Calu3 (cell line): ENCODE measurements around the gene RPTOR. TPM values are rescaled to one million over a fixed set of nuclear protein-coding genes. Genes with fewer than 3 reads are reported as not detected.

Experiments
- BruUV-seq: library from RNA; stranded (reverse); fragments of 400-500 nt; replicated peaks from 2 replicates; lab custom pipeline; 2021; lab: Mats Ljungman, UMichigan
- CTCF ChIA-PET: fragments of 300-600 bp; sonication (Branson Sonifier 250); formaldehyde crosslinking; loops from one replicate; lab custom pipeline; 2022; ENCODE audit warnings: antibody characterized with exemption; lab: Charles Lee
- DNase-seq: peaks from one replicate; pipeline ENCODE4 v3.0.0; 2022
- H3K27ac Mint-ChIP-seq: one replicate; pipeline ENCODE4 v1.8.0; 2022; ENCODE audit warnings: mixed read lengths; ENCODE audit not compliant: unreplicated experiment
- H3K27me3 Mint-ChIP-seq: one replicate; pipeline ENCODE4 v1.8.0; 2022; ENCODE audit warnings: mixed read lengths; ENCODE audit not compliant: unreplicated experiment
- H3K36me3 Mint-ChIP-seq: one replicate; pipeline ENCODE4 v1.8.0; 2022; ENCODE audit warnings: mild to moderate bottlenecking, moderate library complexity, mixed read lengths; ENCODE audit not compliant: insufficient read depth, unreplicated experiment
- H3K4me1 Mint-ChIP-seq: one replicate; pipeline ENCODE4 v1.8.0; 2022; ENCODE audit warnings: mild to moderate bottlenecking, low read depth, mixed read lengths; ENCODE audit not compliant: unreplicated experiment
- H3K4me3 Mint-ChIP-seq: one replicate; pipeline ENCODE4 v1.8.0; 2022; ENCODE audit warnings: mild to moderate bottlenecking, low read depth, moderate library complexity, mixed read lengths; ENCODE audit not compliant: unreplicated experiment
- H3K9me3 Mint-ChIP-seq: one replicate; pipeline ENCODE4 v1.8.0; 2022; ENCODE audit warnings: low read depth, mixed read lengths; ENCODE audit not compliant: unreplicated experiment
- intact Hi-C: fragments of 100-400 bp; cut with micrococcal nuclease; formaldehyde crosslinking; loops from one replicate; pipeline ENCODE4 v1.10.0; 2022; ENCODE audit not compliant: unreplicated experiment
- total RNA-seq: library from RNA; stranded (reverse); gene quantifications from 2 replicates; pipeline ENCODE4 v1.2.3, GENCODE V29; 2022
- TF ChIP-seq, protein P1 (sequence below): fragments of 200-600 bp; IDR thresholded peaks from one replicate; pipeline ENCODE4 v1.8.0; 2022; ENCODE audit warnings: antibody characterized with exemption; ENCODE audit not compliant: unreplicated experiment

RPTOR gene
- total RNA-seq, 1 experiment from 2014 or later, result 41.8 TPM

DNA sequence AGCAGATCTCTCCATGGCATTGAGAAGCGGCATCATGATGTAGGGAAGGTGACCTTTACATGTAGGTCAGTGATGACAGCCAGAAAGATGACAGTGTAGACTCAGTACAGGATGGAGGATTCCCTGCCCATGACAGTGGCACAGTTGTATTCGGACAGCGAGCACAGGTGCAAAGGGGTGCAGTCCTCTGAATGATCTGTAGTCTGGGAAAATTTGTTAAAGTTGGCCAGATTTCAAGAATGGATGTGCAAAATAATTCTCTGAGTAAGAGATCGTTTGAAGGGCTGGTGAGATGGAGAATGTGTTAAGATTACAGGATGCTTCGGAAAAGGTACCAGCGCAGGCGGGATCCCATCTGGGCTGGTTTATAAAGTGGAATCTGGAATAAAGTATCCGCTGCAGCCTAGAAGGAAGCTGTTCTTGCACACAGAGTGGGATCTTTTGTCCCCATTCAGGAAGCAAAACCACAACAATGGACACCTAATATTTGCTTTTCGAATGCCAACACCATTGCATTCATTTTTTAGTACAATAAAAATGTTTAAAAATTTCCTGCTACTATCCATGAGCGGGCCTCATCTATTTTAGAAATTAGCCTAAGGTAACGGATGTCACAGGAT lies 101.2 kb downstream of the RPTOR start:
- H3K4me1 Mint-ChIP-seq, result peaks cover 16% of the 10 kb centered on the region
- BruUV-seq, result no TSS peak
- intact Hi-C loops, result no loop called here
- H3K27me3 Mint-ChIP-seq, result no peaks in the 10 kb centered on the region
- TF ChIP-seq, protein P1, sequence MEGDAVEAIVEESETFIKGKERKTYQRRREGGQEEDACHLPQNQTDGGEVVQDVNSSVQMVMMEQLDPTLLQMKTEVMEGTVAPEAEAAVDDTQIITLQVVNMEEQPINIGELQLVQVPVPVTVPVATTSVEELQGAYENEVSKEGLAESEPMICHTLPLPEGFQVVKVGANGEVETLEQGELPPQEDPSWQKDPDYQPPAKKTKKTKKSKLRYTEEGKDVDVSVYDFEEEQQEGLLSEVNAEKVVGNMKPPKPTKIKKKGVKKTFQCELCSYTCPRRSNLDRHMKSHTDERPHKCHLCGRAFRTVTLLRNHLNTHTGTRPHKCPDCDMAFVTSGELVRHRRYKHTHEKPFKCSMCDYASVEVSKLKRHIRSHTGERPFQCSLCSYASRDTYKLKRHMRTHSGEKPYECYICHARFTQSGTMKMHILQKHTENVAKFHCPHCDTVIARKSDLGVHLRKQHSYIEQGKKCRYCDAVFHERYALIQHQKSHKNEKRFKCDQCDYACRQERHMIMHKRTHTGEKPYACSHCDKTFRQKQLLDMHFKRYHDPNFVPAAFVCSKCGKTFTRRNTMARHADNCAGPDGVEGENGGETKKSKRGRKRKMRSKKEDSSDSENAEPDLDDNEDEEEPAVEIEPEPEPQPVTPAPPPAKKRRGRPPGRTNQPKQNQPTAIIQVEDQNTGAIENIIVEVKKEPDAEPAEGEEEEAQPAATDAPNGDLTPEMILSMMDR, result no peak
- DNase-seq, result no peak
- H3K27ac Mint-ChIP-seq, result no peak overlapping the region
- H3K36me3 Mint-ChIP-seq, result peaks cover 11% of the 10 kb centered on the region
- H3K9me3 Mint-ChIP-seq, result no peaks in the 10 kb centered on the region
- CTCF ChIA-PET, result no interaction called here
- no peak overlapping the region for H3K4me3 Mint-ChIP-seq

DNA sequence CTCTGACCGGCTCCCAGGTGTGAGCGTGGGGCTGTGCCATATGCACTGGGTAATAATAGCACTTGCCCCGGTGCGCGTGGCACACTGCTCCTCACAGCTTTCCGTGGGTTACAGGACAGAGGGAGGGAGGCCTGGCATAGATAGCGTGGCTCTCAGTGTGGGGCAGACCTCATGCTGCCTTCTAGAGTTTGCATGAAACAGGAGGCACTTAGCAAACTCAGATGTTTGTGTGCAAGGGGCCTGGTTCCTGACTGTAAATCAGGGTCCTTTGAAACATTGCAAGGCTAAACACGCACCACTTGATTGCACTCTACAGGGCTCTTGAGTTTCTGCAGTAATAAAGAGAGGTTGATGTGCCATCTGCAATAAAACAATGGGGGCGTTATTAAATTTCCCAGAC lies 101.7 kb downstream of the RPTOR start:
- CTCF ChIA-PET, result no interaction called here
- no TSS peak for BruUV-seq
- TF ChIP-seq, protein P1, result no peak
- DNase-seq, result no peak
- intact Hi-C loops, result no loop called here
- no peak overlapping the region for H3K27ac Mint-ChIP-seq
- peaks cover 16% of the 10 kb centered on the region for H3K4me1 Mint-ChIP-seq
- H3K27me3 Mint-ChIP-seq, result no peaks in the 10 kb centered on the region
- no peak overlapping the region for H3K4me3 Mint-ChIP-seq
- H3K36me3 Mint-ChIP-seq, result peaks cover 11% of the 10 kb centered on the region
- no peaks in the 10 kb centered on the region for H3K9me3 Mint-ChIP-seq

DNA sequence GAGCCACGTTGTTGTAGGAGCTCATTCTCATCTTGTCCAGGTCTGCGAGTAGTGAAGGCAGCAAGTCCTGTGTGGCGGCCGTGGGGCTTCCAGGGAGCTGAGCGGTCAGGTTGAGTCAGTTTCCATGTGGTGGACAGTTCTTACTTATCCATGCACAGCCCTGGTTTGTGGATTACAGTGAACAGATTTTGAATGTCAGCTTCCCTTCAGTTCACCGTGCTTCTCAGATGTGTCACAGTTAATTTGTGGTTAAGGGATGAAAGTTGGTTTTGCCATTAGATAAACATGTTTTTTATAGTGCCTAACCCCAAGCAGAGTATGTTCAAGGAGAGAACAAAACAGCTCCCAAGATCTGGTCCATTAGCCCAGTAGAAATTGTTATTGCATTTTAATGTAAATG lies 103.1 kb downstream of the RPTOR start:
- intact Hi-C loops, result no loop called here
- TF ChIP-seq, protein P1, result no peak
- no peak for DNase-seq
- CTCF ChIA-PET, result no interaction called here
- Mint-ChIP-seq H3K27me3 (no peaks in the 10 kb centered on the region), H3K27ac (no peak overlapping the region), H3K36me3 (peaks cover 11% of the 10 kb centered on the region), H3K9me3 (no peaks in the 10 kb centered on the region), H3K4me1 (peaks cover 16% of the 10 kb centered on the region), H3K4me3 (no peak overlapping the region)
- no TSS peak for BruUV-seq

DNA sequence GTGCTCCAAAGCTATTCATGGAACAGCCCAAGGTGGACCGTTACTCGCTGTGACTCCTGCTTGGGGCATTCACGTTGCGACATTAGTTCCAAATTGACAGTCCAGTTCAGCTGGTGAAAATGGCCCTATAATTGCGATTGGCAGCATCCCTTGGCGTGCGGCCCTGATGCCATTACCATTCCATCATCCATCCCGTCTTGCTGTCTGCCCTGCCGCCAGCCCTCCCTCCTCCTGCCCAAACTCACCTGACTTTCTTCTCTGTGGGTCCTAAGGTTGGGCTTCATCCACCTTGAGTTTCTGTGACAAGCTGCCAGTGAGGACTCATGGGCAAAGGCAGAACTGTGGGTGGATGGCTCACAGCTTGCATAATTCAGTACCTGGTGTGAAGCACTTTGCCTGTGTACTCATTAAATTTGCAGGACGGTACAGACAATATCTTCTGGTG lies 104.6 kb downstream of the RPTOR start:
- Mint-ChIP-seq H3K9me3 (no peaks in the 10 kb centered on the region), H3K4me3 (no peak overlapping the region), H3K27ac (peak overlapping the region; percentile 0), H3K36me3 (peaks cover 10% of the 10 kb centered on the region), H3K27me3 (no peaks in the 10 kb centered on the region), H3K4me1 (peaks cover 16% of the 10 kb centered on the region)
- no peak for DNase-seq
- no TSS peak for BruUV-seq
- intact Hi-C loops, result no loop called here
- CTCF ChIA-PET, result no interaction called here
- TF ChIP-seq, protein P1, result no peak
